Naive thymus-derived CD8-positive, alpha-beta T cell (primary cell): ENCODE measurements around the gene CTNND1. TPM values are rescaled to one million over a fixed set of nuclear protein-coding genes. Genes with fewer than 3 reads are reported as not detected.
"Not testable (repeated sequence)": the region's sequence is repeated elsewhere in the genome, so short reads cannot be mapped to it uniquely, and the experiment has no call there.

Experiments used
- ATAC-seq, 2 donors: fragments of 150-1000 bp; cut with Tn5 transposase in 1 of 2; sonication (Bioruptor Pico), chemical (Tn5 transposase) in 1 of 2; 1 replicate in 1 of 2; 2 replicates in 1 of 2; pipeline ENCODE4 v1.10.0; 2021; ENCODE audit warnings: mild to moderate bottlenecking in 2 of 2, moderate library complexity in 2 of 2
- POLR2A ChIA-PET: fragments of 350-600 bp; sonication (Branson Sonifier 250); formaldehyde crosslinking; loops from one replicate; lab custom pipeline; 2021; ENCODE audit warnings: antibody characterized with exemption; lab: Charles Lee
- DNase-seq, 10 donors: peaks; one replicate each; pipeline versions ENCODE4 v3.0.0 to v3.0.0-alpha.2; 2020 to 2022
- H3K27ac Mint-ChIP-seq, 10 donors: one replicate each; pipeline ENCODE4 v1.8.0; 2020 to 2022; ENCODE audit warnings: mild to moderate bottlenecking in 10 of 10, mixed read lengths in 10 of 10, moderate library complexity in 4 of 10, inconsistent platforms in 1 of 10
- H3K27me3 Mint-ChIP-seq, 5 donors: one replicate each; pipeline ENCODE4 v1.8.0; 2021 to 2022; ENCODE audit warnings: mixed read lengths in 5 of 5
- H3K36me3 Mint-ChIP-seq, 3 donors: one replicate each; pipeline ENCODE4 v1.8.0; 2020 to 2022; ENCODE audit warnings: mixed read lengths in 3 of 3, mild to moderate bottlenecking in 2 of 3, inconsistent platforms in 1 of 3
- H3K4me1 Mint-ChIP-seq, 4 donors: one replicate each; pipeline ENCODE4 v1.8.0; 2021 to 2022; ENCODE audit warnings: mixed read lengths in 4 of 4
- H3K4me3 Mint-ChIP-seq, 10 donors: one replicate each; pipeline ENCODE4 v1.8.0; 2020 to 2022; ENCODE audit warnings: mild to moderate bottlenecking in 10 of 10, mixed read lengths in 10 of 10, moderate library complexity in 6 of 10, inconsistent platforms in 1 of 10
- H3K9me3 Mint-ChIP-seq, 9 donors: one replicate each; pipeline ENCODE4 v1.8.0; 2020 to 2022; ENCODE audit warnings: mixed read lengths in 9 of 9, mild to moderate bottlenecking in 3 of 9, inconsistent platforms in 1 of 9, moderate library complexity in 1 of 9
- polyA plus RNA-seq, 3 donors: library from polyadenylated mRNA; unstranded; fragments of 300-500 nt; fragmentation: Illumina TruSeq; gene quantifications; one replicate each; pipeline ENCODE4 v1.2.3, GENCODE V29; 2021
- total RNA-seq, 8 experiments: library from RNA in 2 of 8; stranded (reverse) in 2 of 8; gene quantifications; one replicate each; pipeline ENCODE4 v1.2.3 and lab custom pipeline; 2021 to 2026

The CTNND1 gene
- total and polyA plus RNA-seq, 5 experiments from 2014 or later, result 1.3 to 19.1 (median 1.5) TPM

DNA sequence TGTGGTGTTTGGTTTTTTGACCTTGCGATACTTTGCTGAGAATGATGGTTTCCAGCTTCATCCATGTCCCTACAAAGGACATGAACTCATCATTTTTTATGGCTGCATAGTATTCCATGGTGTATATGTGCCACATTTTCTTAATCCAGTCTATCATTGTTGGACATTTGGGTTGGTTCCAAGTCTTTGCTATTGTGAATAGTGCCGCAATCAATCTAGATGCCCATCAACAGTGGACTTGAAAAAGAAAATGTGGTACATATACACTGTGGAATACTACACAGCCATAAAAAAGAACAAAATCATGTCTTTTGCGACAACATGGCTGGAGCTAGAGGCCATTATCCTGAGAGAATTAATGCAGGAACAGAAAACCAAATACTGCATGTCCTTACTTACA is 77.0 kb downstream of the CTNND1 start:
- ATAC-seq, H3K4me1 Mint-ChIP-seq, H3K36me3 Mint-ChIP-seq, DNase-seq, H3K27ac Mint-ChIP-seq, H3K4me3 Mint-ChIP-seq, POLR2A ChIA-PET, H3K9me3 Mint-ChIP-seq: not testable (repeated sequence)
- H3K27me3 Mint-ChIP-seq, result peaks cover 16 to 34% (median 23%) of the 10 kb centered on the region in 5 donors

DNA sequence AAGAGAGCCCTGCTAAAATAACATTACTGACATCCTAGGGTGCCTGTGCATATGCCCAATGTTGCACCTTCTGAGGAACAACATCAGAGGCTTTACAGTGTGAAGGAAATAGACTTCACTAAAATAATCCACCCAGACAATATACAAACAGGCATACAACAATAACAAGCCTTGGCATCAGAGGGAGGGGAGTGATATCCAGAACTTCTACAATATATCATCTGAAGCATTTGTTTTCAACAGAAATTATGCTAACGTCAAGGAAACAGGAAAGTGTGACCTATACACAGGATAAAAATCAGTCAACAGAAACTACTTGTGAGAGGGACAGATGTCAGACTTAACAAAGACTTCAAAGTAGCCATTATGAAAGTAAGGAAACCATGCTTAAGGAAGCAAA is 81.3 kb downstream of the CTNND1 start:
- no peak for DNase-seq
- H3K27ac Mint-ChIP-seq, result no peak overlapping the region
- no peak overlapping the region for H3K4me3 Mint-ChIP-seq
- H3K9me3 Mint-ChIP-seq, result peaks cover 0 to 17% (median 4%) of the 10 kb centered on the region in 9 donors
- H3K36me3 Mint-ChIP-seq, result peaks cover 0 to 8% (median 0%) of the 10 kb centered on the region in 3 donors
- H3K27me3 Mint-ChIP-seq, result peaks cover 0 to 14% (median 6%) of the 10 kb centered on the region in 5 donors
- POLR2A ChIA-PET, result no interaction called here
- ATAC-seq, result no peak
- no peaks in the 10 kb centered on the region for H3K4me1 Mint-ChIP-seq

DNA sequence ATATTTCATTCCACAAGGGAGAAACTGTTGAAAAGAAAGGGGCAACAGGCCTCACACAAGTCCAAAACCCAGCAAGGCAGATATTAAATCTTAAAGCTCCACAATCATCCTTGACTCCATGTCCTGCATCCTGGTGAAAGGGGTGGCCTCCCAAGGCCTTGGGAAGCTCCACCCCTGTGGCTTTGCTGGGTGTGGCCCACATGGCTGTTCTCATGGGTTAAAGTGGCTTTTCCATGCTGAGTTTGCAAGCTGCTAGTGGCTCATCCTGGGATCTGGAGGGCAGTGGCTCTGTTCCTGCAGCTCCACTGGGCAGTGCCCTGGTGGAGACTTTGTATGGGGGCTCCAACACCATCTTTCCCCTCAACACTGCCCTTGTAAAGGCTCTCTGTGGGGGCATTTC is 106.4 kb downstream of the CTNND1 start:
- no peak for DNase-seq
- peaks cover 0 to 8% (median 2%) of the 10 kb centered on the region in 5 donors for H3K27me3 Mint-ChIP-seq
- ATAC-seq, result no peak
- H3K4me1 Mint-ChIP-seq, result peaks cover 2 to 5% (median 4%) of the 10 kb centered on the region in 4 donors
- no peak overlapping the region for H3K27ac Mint-ChIP-seq
- POLR2A ChIA-PET, result no interaction called here
- peaks cover 0 to 7% (median 0%) of the 10 kb centered on the region in 9 donors for H3K9me3 Mint-ChIP-seq
- H3K4me3 Mint-ChIP-seq, result no peak overlapping the region
- H3K36me3 Mint-ChIP-seq, result no peaks in the 10 kb centered on the region

DNA sequence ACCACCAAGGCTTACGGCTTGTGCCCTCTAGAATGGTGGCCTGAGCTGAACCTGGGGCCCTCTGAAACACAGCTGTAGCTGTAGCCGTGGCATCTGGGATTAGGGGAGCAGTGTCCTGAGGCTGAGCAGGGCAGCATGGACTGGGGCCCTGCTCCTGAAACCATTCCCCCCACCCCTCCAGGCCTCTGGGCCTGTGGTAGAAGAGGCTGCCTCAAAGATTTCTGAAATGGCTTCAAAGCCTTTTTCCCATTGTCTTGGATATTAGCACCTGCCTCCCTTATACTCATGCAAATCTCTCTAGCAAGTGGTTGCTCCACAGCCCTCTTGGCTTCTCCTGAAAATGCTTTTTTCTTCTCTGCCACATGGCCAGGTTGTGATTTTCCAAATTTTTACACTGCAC is 106.9 kb downstream of the CTNND1 start:
- Mint-ChIP-seq H3K4me3 (no peak overlapping the region), H3K9me3 (peaks cover 0 to 7% (median 0%) of the 10 kb centered on the region in 9 donors)

More for the DNA sequence above, 106.9 kb downstream of the CTNND1 start:
- peaks cover 5 to 10% (median 7%) of the 10 kb centered on the region in 4 donors for H3K4me1 Mint-ChIP-seq
- DNase-seq, result no peak
- ATAC-seq, result no peak
- H3K27me3 Mint-ChIP-seq, result peaks cover 0 to 8% (median 2%) of the 10 kb centered on the region in 5 donors
- no peak overlapping the region for H3K27ac Mint-ChIP-seq
- no peaks in the 10 kb centered on the region for H3K36me3 Mint-ChIP-seq
- POLR2A ChIA-PET, result no interaction called here

Other genes with a start within 250 kb of the CTNND1 start
- gene SLC43A1, start 246.1 kb upstream of the CTNND1 start, total RNA-seq, result 10 to 100 TPM; 27.2 to 27.8 TPM
- 10 to 100 TPM; 15.3 to 23.2 (median 21.4) TPM for gene SLC43A1, start 246.1 kb upstream of the CTNND1 start, polyA plus RNA-seq
- 10 to 100 TPM; 26.6 to 30.2 TPM for gene TIMM10, start 231.0 kb upstream of the CTNND1 start, total RNA-seq
- 10 to 100 TPM; 66.1 to 86.5 (median 70.5) TPM for gene TIMM10, start 231.0 kb upstream of the CTNND1 start, polyA plus RNA-seq
- not detected for gene SMTNL1, start 224.2 kb upstream of the CTNND1 start, total RNA-seq
- gene SMTNL1, start 224.2 kb upstream of the CTNND1 start, polyA plus RNA-seq, result under 1 TPM in 2 of 3 donors, not detected in 1; 0.12 to 0.37 TPM
- 10 to 100 TPM; 61.8 to 66.5 TPM for gene UBE2L6, start 194.1 kb upstream of the CTNND1 start, total RNA-seq
- gene UBE2L6, start 194.1 kb upstream of the CTNND1 start, polyA plus RNA-seq, result 100 to 1,000 TPM; 218 to 246 (median 239) TPM
- gene SERPING1, start 164.1 kb upstream of the CTNND1 start, total RNA-seq, result not detected
- not detected for gene SERPING1, start 164.1 kb upstream of the CTNND1 start, polyA plus RNA-seq
- gene YPEL4, start 111.9 kb upstream of the CTNND1 start, total RNA-seq, result 10 to 100 TPM; 12.9 to 14.6 TPM
- under 1 TPM in 1 of 3 donors, not detected in 2; 0.27 TPM for gene YPEL4, start 111.9 kb upstream of the CTNND1 start, polyA plus RNA-seq
- gene CLP1, start 104.0 kb upstream of the CTNND1 start, total RNA-seq, result 10 to 100 TPM; 13.5 TPM
- 10 to 100 TPM in 1 of 3 donors, 1 to 10 TPM in 2; 7.9 to 13.4 (median 9.4) TPM for gene CLP1, start 104.0 kb upstream of the CTNND1 start, polyA plus RNA-seq
- 10 to 100 TPM; 75.2 to 78.8 TPM for gene ZDHHC5, start 93.7 kb upstream of the CTNND1 start, total RNA-seq
- gene ZDHHC5, start 93.7 kb upstream of the CTNND1 start, polyA plus RNA-seq, result 10 to 100 TPM; 25.0 to 43.4 (median 26.4) TPM
- gene MED19, start 49.6 kb upstream of the CTNND1 start, total RNA-seq, result 10 to 100 TPM in 1 of 2 experiments, 1 to 10 TPM in 1; 9.3 to 11.9 TPM
- 10 to 100 TPM; 12.8 to 17.4 (median 15.7) TPM for gene MED19, start 49.6 kb upstream of the CTNND1 start, polyA plus RNA-seq
- gene TMX2, start 49.2 kb upstream of the CTNND1 start, total RNA-seq, result 10 to 100 TPM; 56.4 to 58.5 TPM
- 10 to 100 TPM; 69.9 to 85.8 (median 82.7) TPM for gene TMX2, start 49.2 kb upstream of the CTNND1 start, polyA plus RNA-seq
- 100 to 1,000 TPM; 142 to 146 TPM for gene SELENOH, start 20.3 kb upstream of the CTNND1 start, total RNA-seq
- gene SELENOH, start 20.3 kb upstream of the CTNND1 start, polyA plus RNA-seq, result 100 to 1,000 TPM; 294 to 419 (median 342) TPM
- under 1 TPM; 0.18 to 0.30 TPM for gene BTBD18, start 10.0 kb upstream of the CTNND1 start, total RNA-seq
- under 1 TPM; 0.25 to 0.76 (median 0.27) TPM for gene BTBD18, start 10.0 kb upstream of the CTNND1 start, polyA plus RNA-seq